Left colon (tissue), 2 donors: Measurements from ENCODE around the gene CECR2. TPM values are rescaled to one million over a fixed set of nuclear protein-coding genes. Genes with fewer than 3 reads are reported as not detected.

ENCODE experiments used
- ATAC-seq: fragments of 200-7000 bp; cut with Tn5 transposase; one replicate; pipeline ENCODE4 v1.9.1; 2020; ENCODE audit warnings: mild to moderate bottlenecking, moderate library complexity
- DNase-seq, 2 donors: peaks; one replicate each; pipeline ENCODE4 v3.0.0-alpha.2; 2020
- intact Hi-C, 2 donors: fragments of 100-400 bp; cut with DNase I in 1 of 2; cut with micrococcal nuclease in 1 of 2; formaldehyde crosslinking; loops; one replicate each; pipeline versions ENCODE4 v1.11.2 to v1.14.0; 2022; cut with DNase I, micrococcal nuclease
- total RNA-seq, 2 donors: library from RNA; stranded (reverse); fragmentation: NEBNext Ultra II Directional; extraction: Animal tissue kit (Norgen Biotek cat#: 25700); gene quantifications; one replicate each; pipeline ENCODE4 v1.2.1, GENCODE V29; 2021
- donor health status: DM: no; HTN: no; CAD: no.
- donor health status: DM: yes; HTN: yes; CAD: no.

CECR2 gene
- total RNA-seq, 2 donors from 2014 or later = 0.21 to 0.36 TPM

DNA sequence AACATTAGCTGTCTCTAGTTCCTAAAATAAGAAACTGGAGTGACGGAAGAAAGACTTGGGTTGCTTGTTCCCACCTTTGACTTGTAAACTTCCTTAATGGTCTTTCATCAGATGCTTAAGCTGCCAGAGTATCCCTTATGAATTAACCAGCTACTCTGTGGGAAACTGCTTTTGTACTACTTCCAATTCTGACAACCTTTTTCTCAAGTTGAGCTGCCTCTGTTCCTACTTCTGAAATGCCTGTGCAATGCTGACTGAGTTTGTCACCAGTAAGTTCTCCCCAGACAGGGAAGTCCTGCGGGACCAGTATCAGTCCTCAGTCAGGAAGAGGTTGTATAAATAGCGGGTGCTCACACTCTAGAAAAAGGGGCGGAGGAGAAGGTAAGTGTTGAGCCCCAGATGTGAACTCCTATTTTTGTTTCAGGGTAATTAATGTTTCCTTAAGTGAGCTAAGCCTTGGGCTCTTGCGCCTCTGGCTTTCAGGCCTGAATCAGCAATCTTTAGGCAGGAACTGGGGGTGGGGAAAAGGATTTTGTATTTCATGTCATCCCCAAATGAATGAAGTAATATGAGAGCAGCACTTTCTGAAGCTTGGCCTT lies 67.2 kb downstream of the CECR2 start:
- no peak for ATAC-seq
- no peak for DNase-seq
- intact Hi-C loops = no loop called here

GRCh38 chr22:17436981-17437412 lies 67.7 kb downstream of the CECR2 start:
- intact Hi-C loops = no loop called here
- ATAC-seq = no peak
- DNase-seq = no peak

DNA sequence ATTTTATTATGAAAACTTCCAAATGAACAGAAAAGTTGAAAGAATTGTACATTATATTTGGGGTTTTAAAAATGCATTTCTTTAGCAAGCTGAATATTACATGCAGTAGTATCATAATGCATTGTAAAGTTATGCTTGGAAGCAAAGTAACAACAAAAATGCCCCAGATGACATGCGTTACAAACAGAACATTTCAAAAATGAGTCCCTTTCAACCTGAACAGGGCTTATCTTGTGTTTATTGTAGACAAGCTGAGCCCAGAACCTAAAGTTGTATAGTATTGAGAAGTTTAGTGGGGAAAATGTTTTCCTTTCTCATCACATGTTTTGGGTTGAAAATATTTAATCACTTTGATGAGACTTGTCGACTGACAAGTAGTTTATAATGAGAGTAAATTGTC lies 68.8 kb downstream of the CECR2 start:
- ATAC-seq = no peak
- intact Hi-C loops = no loop called here
- DNase-seq = no peak

- ATAC-seq = no peak
- no peak for DNase-seq
- intact Hi-C loops = no loop called here
These were observed 72.1 kb downstream of the CECR2 start for GRCh38 chr22:17441326-17441725.

- intact Hi-C loops = no loop called here
- no peak for ATAC-seq
- no peak for DNase-seq
These were observed 74.3 kb downstream of the CECR2 start for GRCh38 chr22:17443405-17444203.

- intact Hi-C loops = no loop called here
- ATAC-seq = no peak
- DNase-seq = no peak
These were observed 74.9 kb downstream of the CECR2 start for GRCh38 chr22:17444204-17444504.

GRCh38 chr22:17446698-17447097 lies 77.4 kb downstream of the CECR2 start:
- ATAC-seq = no peak
- no peak for DNase-seq
- intact Hi-C loops = no loop called here

- ATAC-seq (no peak), DNase-seq (no peak)
- intact Hi-C loops = no loop called here
These were observed 82.1 kb downstream of the CECR2 start for GRCh38 chr22:17451316-17451715.

DNA sequence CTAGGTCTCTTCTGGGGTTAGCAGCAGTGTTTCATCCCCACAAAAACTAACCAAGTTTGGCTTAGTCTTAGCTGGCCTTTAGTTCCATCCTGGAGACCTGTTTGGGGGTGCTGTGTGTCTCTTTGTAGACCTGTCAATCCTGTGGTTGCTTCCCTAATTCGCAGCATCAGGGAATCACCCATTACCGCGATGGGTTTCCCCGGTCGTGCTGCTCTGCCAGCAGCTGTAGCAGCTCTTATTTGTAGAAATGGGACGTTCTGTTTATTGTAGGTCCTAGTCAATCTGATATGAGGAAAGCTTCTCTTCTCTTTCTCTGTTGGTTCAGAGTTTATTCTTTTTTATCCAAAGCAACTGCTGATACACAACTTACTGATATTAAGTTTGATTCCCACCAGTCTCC lies 91.6 kb downstream of the CECR2 start:
- intact Hi-C loops = no loop called here
- DNase-seq (no peak), ATAC-seq (no peak)

DNA sequence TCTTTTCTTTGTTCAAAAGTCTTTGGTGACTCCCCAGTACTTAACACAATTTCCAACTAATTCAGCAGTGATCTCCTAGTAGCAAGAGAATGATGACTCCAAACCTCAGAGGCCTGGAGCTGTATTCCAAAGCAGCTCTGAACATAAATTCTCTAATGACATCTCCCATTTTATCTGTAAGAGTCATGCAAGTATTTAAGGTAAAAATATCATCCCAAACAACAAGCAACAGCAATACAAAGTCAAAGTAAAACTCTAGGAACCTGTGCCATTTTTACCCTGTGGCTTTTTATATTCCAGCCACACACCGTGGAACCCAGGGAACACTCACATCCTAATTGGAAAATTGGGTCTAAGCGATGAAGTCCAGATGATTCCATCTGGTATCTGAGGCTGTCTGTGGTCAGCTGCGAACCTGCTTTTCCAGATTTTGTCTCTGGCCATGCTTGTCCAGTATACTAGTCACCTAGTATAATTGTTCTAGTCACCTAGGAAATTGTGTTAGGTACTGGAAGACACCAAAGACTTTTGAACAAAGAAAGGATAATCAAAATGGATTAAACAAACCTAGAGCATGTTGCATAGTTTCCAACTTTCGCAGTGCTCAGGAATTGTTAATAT lies 101.7 kb downstream of the CECR2 start:
- ATAC-seq (no peak), DNase-seq (no peak)
- intact Hi-C loops = no loop called here

DNA sequence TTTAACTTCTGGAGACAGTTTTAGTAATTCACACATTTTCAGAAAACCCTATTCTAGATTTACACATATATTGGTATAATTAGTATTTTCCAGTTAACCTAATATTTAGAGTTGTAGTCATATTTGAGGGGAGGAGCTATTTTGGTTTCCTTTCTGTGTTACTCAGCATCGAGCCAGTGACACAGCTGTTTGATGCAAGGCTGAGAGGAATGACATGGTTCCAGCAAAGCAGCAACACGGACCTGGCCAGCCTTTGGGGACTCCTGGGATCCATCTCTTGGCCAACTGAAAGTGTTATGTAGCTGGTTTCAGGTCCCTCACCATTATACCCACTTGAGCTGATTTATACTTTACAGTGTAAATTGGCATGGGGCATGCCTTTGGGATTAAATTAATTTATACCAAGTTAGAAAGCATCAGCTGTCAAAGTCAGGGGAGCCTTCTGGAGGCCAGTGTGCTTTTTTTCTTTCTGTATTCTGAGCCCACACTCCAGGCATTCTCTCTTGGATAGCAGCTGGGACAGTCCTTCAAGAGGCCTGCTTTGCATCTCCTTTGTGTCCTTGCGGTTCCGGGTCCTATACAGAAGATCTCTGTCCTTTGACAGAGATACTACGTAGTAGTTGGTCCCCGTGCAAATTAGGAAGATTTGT lies 102.8 kb downstream of the CECR2 start:
- intact Hi-C loops = no loop called here
- DNase-seq (no peak), ATAC-seq (no peak)

GRCh38 chr22:17472932-17473331 lies 103.7 kb downstream of the CECR2 start:
- intact Hi-C loops = no loop called here
- no peak for ATAC-seq
- DNase-seq = no peak

DNA sequence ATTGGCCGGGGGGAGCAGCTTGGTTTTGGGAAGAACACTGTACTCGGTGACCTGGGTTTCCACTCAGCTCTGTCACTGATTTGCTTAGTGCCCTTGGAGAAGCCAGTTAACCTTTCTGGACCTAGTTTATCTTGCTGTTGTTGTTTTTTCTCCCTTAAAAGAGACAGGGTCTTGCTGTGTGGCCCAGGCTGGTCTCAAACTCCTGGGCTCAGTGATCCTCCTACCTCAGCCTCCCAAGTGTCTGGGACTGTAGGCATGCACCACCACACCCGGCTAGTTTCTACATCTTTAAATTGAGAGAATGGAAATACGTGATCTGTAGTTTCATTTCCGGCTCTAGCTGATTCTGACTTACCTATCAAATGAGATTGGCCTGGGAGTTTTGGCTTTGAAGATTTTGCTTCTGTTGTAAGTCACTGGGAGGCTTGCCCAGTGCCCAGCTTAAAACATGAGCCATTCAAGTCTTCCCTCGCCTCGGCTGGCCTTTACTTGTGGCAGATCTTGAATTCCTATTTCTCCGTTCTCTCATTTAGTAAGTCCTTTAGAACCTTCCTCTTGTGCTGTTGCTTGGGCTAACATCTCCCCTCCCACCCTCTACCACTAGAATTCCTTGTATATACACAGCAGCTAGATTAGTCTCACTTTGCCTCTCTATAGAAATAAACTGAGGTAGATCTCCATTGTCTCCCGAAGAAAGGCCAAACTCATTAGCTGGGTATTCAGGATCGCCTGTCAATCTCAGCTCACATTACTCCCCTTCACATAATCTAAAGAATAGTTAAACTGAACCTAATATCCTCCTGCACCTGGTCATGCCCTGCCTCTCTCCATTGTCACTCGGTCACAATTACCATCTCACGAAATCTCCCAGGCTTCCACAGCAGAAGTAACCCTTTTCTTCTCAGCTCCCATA lies 106.3 kb downstream of the CECR2 start:
- no peak for DNase-seq
- intact Hi-C loops = no loop called here
- no peak for ATAC-seq

DNA sequence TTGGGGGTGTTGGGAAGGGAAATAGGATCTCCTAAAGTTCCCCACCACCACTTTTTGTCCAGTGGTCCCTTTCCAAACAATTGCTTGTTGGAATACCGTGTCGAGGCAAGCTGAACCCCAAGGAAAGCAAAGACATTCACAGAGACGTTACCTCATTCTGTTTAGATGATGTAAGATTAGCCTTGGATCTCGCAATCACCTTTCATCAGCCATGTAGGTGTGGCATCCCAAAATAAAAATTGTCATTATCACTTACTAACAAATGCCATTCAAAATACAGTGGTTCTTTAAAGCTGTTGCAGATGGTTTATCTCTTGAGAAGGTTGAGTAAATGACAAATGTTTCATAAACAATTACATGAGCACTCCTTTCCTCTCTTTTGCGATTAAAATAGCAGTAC lies 107.6 kb downstream of the CECR2 start:
- no peak for DNase-seq
- no peak for ATAC-seq
- intact Hi-C loops = no loop called here

GRCh38 chr22:17477391-17477833 lies 108.2 kb downstream of the CECR2 start:
- no peak for ATAC-seq
- DNase-seq = no peak

GRCh38 chr22:17479135-17479534 lies 109.9 kb downstream of the CECR2 start:
- no peak for ATAC-seq
- intact Hi-C loops = no loop called here
- DNase-seq = no peak

More at GRCh38 chr22:17477391-17477833, 108.2 kb downstream of the CECR2 start:
- intact Hi-C loops = no loop called here

DNA sequence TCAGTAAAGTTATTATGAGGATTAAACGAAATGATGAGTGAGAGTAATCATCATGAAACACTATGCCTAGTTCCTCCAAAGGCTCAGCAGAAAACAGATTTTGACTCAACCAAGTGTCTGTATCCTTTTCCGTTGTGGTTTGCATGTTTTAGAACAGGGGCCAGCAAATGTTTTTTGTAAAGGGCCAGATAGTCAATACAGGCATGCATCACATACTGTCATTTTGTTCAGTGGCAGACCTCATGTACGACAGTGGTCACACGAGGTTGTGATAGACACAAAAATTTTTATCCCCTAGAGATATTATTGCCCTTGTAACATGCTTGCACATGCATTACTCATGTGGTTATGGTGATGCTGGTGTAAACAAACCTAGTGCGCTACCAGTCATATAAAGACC lies 112.2 kb downstream of the CECR2 start:
- DNase-seq = no peak
- no peak for ATAC-seq
- intact Hi-C loops = no loop called here

DNA sequence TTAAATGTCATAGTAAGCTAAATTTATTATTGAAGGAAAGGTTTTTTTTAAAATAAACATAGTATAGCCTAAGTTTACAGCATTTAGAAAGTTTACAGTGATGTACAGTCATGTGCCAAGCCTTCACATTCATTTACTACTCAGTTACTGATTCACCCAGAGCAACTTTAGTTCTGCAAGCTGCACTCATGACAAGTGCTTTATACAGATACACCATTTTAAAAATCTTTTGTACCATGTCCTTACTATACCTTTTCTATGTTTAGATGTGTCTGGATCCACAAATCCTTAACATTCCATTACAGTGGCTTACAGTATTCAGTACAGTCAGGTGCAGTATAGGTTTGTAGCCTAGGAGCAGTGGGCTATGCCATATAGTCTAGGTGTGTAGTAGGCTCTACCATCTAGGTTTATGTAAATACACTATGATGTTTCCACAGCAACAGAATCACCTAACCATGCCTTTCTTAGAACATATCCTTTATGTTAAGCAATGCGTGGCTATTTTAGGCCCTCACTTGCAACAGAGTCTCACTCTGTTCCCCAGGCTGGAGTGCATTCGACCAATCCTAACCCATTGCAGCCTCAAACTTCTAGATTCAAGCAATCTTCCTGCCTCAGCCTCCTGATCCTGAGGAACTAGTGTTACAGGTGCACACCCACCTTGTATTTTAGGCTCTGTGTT lies 114.6 kb downstream of the CECR2 start:
- intact Hi-C loops = no loop called here
- ATAC-seq (no peak), DNase-seq (no peak)
